GM12865 (cell line): ENCODE measurements around the gene PABPC1L.

Experiments used
- DNase-seq: peaks from one replicate; pipeline ENCODE4 v3.0.0; 2010; ENCODE audit warnings: low read depth
- H3K4me3 ChIP-seq: 2 replicates; pipeline ENCODE4 v1.5.1; 2011; ENCODE audit warnings: mild to moderate bottlenecking, low read depth, low read length, control low read depth
- TF ChIP-seq, protein P1 (sequence below): IDR thresholded peaks from 2 replicates; pipeline ENCODE4 v1.5.1; 2011; ENCODE audit warnings: low read length, control low read depth, low read depth, inconsistent platforms; ENCODE audit not compliant: insufficient read depth; ENCODE audit errors: missing control alignments

PABPC1L gene

DNA sequence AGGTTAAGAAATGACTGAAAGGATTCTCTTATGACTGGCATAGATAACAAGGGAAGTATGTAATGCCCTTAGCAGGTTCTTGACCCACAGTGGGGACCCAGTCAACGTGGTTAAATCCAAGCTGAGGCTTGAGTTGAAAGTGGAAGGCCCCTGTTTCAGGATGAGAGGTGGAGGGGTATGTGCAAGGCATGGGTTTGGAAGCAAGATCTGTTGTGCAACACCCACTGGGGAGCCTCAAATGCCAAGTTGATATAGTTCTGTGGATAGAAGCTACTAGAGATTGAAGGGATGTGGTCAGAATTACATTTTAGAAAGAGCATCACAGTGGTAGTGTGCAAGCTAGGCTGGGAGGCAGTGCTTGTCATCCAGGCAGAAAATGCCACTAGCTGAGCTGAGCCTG lies 5.1 kb downstream of the PABPC1L start:
- DNase-seq = no peak
- TF ChIP-seq, protein P1, sequence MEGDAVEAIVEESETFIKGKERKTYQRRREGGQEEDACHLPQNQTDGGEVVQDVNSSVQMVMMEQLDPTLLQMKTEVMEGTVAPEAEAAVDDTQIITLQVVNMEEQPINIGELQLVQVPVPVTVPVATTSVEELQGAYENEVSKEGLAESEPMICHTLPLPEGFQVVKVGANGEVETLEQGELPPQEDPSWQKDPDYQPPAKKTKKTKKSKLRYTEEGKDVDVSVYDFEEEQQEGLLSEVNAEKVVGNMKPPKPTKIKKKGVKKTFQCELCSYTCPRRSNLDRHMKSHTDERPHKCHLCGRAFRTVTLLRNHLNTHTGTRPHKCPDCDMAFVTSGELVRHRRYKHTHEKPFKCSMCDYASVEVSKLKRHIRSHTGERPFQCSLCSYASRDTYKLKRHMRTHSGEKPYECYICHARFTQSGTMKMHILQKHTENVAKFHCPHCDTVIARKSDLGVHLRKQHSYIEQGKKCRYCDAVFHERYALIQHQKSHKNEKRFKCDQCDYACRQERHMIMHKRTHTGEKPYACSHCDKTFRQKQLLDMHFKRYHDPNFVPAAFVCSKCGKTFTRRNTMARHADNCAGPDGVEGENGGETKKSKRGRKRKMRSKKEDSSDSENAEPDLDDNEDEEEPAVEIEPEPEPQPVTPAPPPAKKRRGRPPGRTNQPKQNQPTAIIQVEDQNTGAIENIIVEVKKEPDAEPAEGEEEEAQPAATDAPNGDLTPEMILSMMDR = no peak
- H3K4me3 ChIP-seq = no peak overlapping the region

DNA sequence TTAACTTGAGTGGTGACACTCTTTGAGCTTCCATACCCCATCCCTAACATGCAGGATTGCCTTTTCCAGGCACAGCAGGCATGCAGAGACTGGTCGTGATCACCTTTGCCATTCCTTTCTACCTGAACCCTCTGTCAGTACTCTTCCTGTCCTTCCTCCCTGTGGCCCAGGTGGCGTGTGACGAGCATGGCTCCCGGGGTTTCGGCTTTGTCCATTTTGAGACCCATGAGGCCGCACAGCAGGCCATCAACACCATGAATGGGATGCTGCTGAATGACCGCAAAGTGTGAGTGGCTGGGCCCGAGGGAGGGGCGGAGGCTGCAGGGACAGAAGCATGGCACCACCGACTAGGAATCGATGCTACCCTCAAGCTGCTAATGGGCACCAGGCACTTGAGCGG lies 6.7 kb downstream of the PABPC1L start:
- TF ChIP-seq, protein P1 = no peak

DNA sequence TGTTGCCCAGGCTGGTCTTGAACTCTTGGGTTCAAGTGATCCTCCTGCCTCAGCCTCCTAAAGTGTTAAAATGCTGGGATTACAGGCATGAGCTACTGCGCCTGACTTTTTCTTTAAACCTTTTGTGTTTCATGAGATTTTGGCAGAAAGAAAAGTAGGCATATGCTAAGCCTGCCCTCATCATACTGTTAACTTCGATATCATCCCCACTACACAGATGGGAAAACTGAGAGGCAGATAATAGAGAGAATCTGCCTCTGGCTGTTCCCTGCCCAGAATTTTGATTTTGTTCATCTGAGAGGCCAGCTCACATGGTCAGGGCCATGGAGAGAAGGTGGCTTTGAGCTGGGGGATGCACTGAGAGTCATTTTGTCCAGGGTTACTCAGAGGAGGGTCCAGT lies 7.5 kb downstream of the PABPC1L start:
- DNase-seq = no peak
- TF ChIP-seq, protein P1 = no peak
- H3K4me3 ChIP-seq = no peak overlapping the region

More for the DNA sequence above, 6.7 kb downstream of the PABPC1L start:
- DNase-seq = no peak
- no peak overlapping the region for H3K4me3 ChIP-seq

DNA sequence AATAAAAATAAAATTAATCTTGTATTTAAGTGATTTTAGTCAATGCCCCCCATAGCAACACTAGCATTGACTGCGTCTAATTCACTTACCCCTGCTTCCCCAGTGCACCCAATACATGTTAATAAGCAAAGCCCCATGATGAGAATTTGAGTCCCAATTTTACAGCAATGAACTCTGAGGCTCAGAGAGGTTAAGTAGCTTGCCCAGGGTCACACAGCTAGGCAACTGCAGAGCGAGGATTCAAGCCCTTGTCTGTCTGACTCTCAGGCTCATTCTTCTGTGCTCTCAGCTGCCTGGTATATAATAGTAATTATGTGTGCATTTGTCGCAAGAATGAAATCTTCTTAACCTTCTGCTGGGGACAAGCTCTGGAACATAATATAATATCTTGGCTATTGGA lies 8.5 kb downstream of the PABPC1L start:
- TF ChIP-seq, protein P1 = no peak
- DNase-seq = no peak
- H3K4me3 ChIP-seq = no peak overlapping the region

DNA sequence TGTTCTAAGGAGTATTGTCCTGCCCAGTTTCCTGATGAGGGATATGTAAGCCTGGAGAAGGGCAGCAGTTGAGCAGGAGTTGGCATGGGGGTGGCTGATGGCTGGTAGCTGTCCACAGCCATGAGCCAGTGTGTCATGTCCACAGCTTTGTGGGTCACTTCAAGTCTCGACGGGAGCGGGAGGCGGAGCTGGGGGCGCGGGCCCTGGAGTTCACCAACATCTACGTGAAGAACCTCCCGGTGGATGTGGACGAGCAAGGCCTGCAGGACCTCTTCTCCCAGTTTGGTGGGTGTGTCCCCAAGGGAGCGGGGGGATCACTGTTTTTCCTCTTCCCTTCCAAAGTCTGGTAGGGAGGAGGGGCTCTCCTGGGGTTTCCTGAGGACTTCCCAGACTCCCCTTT lies 8.9 kb downstream of the PABPC1L start:
- H3K4me3 ChIP-seq = no peak overlapping the region
- TF ChIP-seq, protein P1 = no peak
- DNase-seq = no peak

DNA sequence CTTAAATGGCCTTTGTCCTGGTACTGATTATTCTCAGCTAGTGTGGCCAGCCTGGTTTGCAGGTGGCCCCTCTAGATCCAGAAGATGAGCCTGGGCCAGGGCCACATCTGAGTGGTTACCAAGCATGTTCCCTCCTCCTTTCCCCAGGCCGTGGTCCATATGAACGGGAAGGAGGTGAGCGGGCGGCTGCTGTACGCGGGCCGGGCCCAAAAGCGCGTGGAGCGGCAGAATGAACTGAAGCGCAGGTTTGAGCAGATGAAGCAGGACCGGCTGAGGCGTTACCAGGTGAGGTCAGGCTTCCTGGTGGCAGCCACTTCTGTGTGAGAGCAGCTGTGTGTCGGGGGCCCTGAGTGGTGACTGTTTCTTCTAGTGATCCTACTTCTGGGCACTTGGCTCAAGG lies 11.6 kb downstream of the PABPC1L start:
- DNase-seq = no peak
- TF ChIP-seq, protein P1 = no peak
- H3K4me3 ChIP-seq = no peak overlapping the region

DNA sequence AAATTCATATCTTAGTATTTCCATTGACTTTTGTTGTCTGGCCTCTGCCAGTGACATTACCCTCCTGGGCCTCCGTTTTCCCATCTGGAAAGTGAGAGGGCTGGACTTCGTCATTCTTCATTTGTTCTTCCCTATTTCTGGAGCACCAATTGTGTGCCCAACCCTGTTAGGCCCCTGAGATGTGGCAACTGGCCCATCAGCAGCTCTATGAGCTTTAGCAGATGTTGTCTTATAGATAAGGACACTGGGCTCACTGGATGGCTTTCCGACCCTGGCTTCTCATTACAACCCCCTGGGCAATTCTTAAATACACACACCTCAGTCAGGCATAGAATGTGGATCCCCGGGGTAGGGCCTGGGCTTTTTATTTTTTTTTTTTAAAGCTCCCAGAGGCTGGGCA lies 14.7 kb downstream of the PABPC1L start:
- DNase-seq = no peak
- H3K4me3 ChIP-seq = no peak overlapping the region
- TF ChIP-seq, protein P1 = no peak
